ENCODE data around the gene NELL1.

NELL1 gene

GRCh38 chr11:21412652-21413383 is 743.4 kb downstream of the NELL1 start:
- H3K36me3 ChIP-seq (ENCODE audit: control insufficient read depth, low read length), result no peaks in the 10 kb centered on the region
- no peaks in the 10 kb centered on the region for H3F3A ChIP-seq (ENCODE audit: control insufficient read depth, insufficient read depth)
- no peaks in the 10 kb centered on the region for H3K27me3 ChIP-seq (ENCODE audit: control insufficient read depth, low read length)
- H3K9me2 ChIP-seq (replicated peaks; ENCODE audit: control insufficient read depth, low read length), result no peaks in the 10 kb centered on the region
- TF ChIP-seq EZH2phosphoT487 (IDR thresholded peaks at IDR 0.05; ENCODE audit: borderline replicate concordance, low read length) (no peak), CTCF (IDR thresholded peaks at IDR 0.05; ENCODE audit: low read depth, low read length, poor library complexity, severe bottlenecking) (no peak)
- H3K27ac ChIP-seq (ENCODE audit: low read depth, low read length), result no peak overlapping the region
- no peak overlapping the region for H3K4me2 ChIP-seq (ENCODE audit: low read length)
- no peaks in the 10 kb centered on the region; the same call in 1 of the 2 replicates for H3K9me3 ChIP-seq (ENCODE audit: control insufficient read depth, insufficient read depth, low read length)
- H3K4me3 ChIP-seq (ENCODE audit: low read length), result no peak overlapping the region
- no peaks in the 10 kb centered on the region for H4K20me1 ChIP-seq (ENCODE audit: control insufficient read depth, insufficient read depth, low read depth, low read length)
- H3K79me2 ChIP-seq (ENCODE audit: control insufficient read depth, low read length), result no peaks in the 10 kb centered on the region
- H3K4me1 ChIP-seq (ENCODE audit: control insufficient read depth, low read length), result no peaks in the 10 kb centered on the region

- Histone ChIP-seq H3K9me3 (ENCODE audit: control insufficient read depth, insufficient read depth, low read length) (no peaks in the 10 kb centered on the region; the same call in 1 of the 2 replicates), H3K4me2 (ENCODE audit: low read length) (no peak overlapping the region), H3K36me3 (ENCODE audit: control insufficient read depth, low read length) (no peaks in the 10 kb centered on the region), H3K4me1 (ENCODE audit: control insufficient read depth, low read length) (no peaks in the 10 kb centered on the region), H3K27me3 (ENCODE audit: control insufficient read depth, low read length) (no peaks in the 10 kb centered on the region), H3F3A (ENCODE audit: control insufficient read depth, insufficient read depth) (no peaks in the 10 kb centered on the region), H3K4me3 (ENCODE audit: low read length) (no peak overlapping the region), H3K9me2 (replicated peaks; ENCODE audit: control insufficient read depth, low read length) (no peaks in the 10 kb centered on the region), H3K79me2 (ENCODE audit: control insufficient read depth, low read length) (no peaks in the 10 kb centered on the region), H4K20me1 (ENCODE audit: control insufficient read depth, insufficient read depth, low read depth, low read length) (no peaks in the 10 kb centered on the region), H3K27ac (ENCODE audit: low read depth, low read length) (no peak overlapping the region)
- TF ChIP-seq CTCF (IDR thresholded peaks at IDR 0.05; ENCODE audit: low read depth, low read length, poor library complexity, severe bottlenecking) (no peak), EZH2phosphoT487 (IDR thresholded peaks at IDR 0.05; ENCODE audit: borderline replicate concordance, low read length) (no peak)
Measured at GRCh38 chr11:21414953-21415352, 745.6 kb downstream of the NELL1 start.

DNA sequence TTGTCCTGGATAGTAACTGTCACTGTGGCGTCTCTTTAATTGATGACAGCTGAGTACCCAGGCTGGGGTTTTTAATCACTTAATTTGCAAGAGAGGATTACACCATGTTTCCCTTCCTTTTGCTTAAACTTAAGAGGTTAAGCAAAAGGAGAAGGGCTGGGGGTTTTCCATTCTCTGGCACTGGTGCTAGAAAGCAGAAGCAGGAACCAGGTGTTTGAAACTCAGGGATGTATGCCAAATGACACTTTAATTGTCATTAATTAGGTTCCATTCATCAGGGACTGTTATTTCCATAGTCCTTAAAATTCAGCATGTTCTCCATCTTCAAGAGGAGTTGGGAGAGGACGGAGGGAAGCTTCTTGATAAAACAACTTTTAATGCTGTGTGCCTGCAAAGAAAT is 746.2 kb downstream of the NELL1 start:
- TF ChIP-seq CTCF (IDR thresholded peaks at IDR 0.05; ENCODE audit: low read depth, low read length, poor library complexity, severe bottlenecking) (no peak), EZH2phosphoT487 (IDR thresholded peaks at IDR 0.05; ENCODE audit: borderline replicate concordance, low read length) (no peak)
- no peaks in the 10 kb centered on the region for H3F3A ChIP-seq (ENCODE audit: control insufficient read depth, insufficient read depth)
- no peaks in the 10 kb centered on the region for H4K20me1 ChIP-seq (ENCODE audit: control insufficient read depth, insufficient read depth, low read depth, low read length)
- no peak overlapping the region for H3K27ac ChIP-seq (ENCODE audit: low read depth, low read length)
- no peaks in the 10 kb centered on the region for H3K9me2 ChIP-seq (replicated peaks; ENCODE audit: control insufficient read depth, low read length)
- no peaks in the 10 kb centered on the region for H3K27me3 ChIP-seq (ENCODE audit: control insufficient read depth, low read length)
- no peaks in the 10 kb centered on the region; the same call in 1 of the 2 replicates for H3K9me3 ChIP-seq (ENCODE audit: control insufficient read depth, insufficient read depth, low read length)
- no peaks in the 10 kb centered on the region for H3K4me1 ChIP-seq (ENCODE audit: control insufficient read depth, low read length)
- no peaks in the 10 kb centered on the region for H3K36me3 ChIP-seq (ENCODE audit: control insufficient read depth, low read length)
- no peak overlapping the region for H3K4me3 ChIP-seq (ENCODE audit: low read length)
- no peak overlapping the region for H3K4me2 ChIP-seq (ENCODE audit: low read length)
- no peaks in the 10 kb centered on the region for H3K79me2 ChIP-seq (ENCODE audit: control insufficient read depth, low read length)
